ENCODE results near the gene KLHL3. TPM values are rescaled to one million over a fixed set of nuclear protein-coding genes. Genes with fewer than 3 reads are reported as not detected.

KLHL3 gene
- total and polyA plus RNA-seq, 2 donors (not counting 3 experiments of a cell fraction or from before 2014, with no cell fraction given) = 8.8 to 13.6 TPM

GRCh38 chr5:137589185-137589584, 146.7 kb downstream of the KLHL3 start:
- Histone ChIP-seq H4K20me1 (replicated peaks; ENCODE audit: control insufficient read depth, extremely low read depth, insufficient read depth, low read length) (no peaks in the 10 kb centered on the region), H3K27ac (ENCODE audit: insufficient read depth, low read depth, low read length) (no peak overlapping the region), H3K9me1 (replicated peaks; ENCODE audit: control insufficient read depth, extremely low read depth, insufficient read depth, low read length) (no peaks in the 10 kb centered on the region), H3K4me2 (ENCODE audit: insufficient read depth, low read length) (no peak overlapping the region), H3K9ac (replicated peaks; ENCODE audit: extremely low read depth, insufficient read depth, low read length) (no peak overlapping the region), H3K4me3 (replicated peaks in 1 of 3; ENCODE audit: insufficient read depth in 1 of 3, low read depth in 1 of 3, low read length in 3 of 3) (no peak overlapping the region), H3K27me3 (ENCODE audit: control insufficient read depth in 2 of 2, insufficient read depth in 2 of 2, low read length in 2 of 2) (peaks cover 20 to 48% of the 10 kb centered on the region in 2 experiments), H3K36me3 (ENCODE audit: control insufficient read depth in 2 of 2, extremely low read depth in 1 of 2, insufficient read depth in 2 of 2, low read length in 2 of 2) (no peaks in the 10 kb centered on the region), H3K9me3 (replicated peaks; ENCODE audit: control insufficient read depth, insufficient read depth, low read length) (no peaks in the 10 kb centered on the region), H2AFZ (ENCODE audit: low read depth, low read length) (no peak overlapping the region), H3K79me2 (ENCODE audit: control insufficient read depth, insufficient read depth, low read length) (no peaks in the 10 kb centered on the region), H3K4me1 (ENCODE audit: control insufficient read depth, extremely low read depth, insufficient read depth, low read length) (no peaks in the 10 kb centered on the region)
- POLR2A ChIA-PET = no interaction called here
- intact Hi-C loops (cut with micrococcal nuclease) = no loop called here
- CTCF ChIA-PET = no interaction called here
- dilution Hi-C loops (cut with MboI; ENCODE audit: extremely low pct_ligation_motif_present, low sequenced_read_pairs) = no loop called here
- DNase-seq (ENCODE audit: low read depth, low spot score) = no peak
- TF ChIP-seq MAX (IDR thresholded peaks at IDR 0.05; ENCODE audit: insufficient read depth, insufficient read length) = no peak
- TF ChIP-seq GATA2 (IDR thresholded peaks at IDR 0.05; ENCODE audit: insufficient read depth, insufficient read length, low read depth, low read length) = no peak
- TF ChIP-seq MYC (IDR thresholded peaks at IDR 0.05; ENCODE audit: low read depth, low read length) = no peak
- TF ChIP-seq FOS (IDR thresholded peaks at IDR 0.05; ENCODE audit: borderline replicate concordance, insufficient read depth, low read length) = no peak
- TF ChIP-seq EZH2 (IDR thresholded peaks at IDR 0.05; ENCODE audit: borderline replicate concordance, low read depth, low read length, severe bottlenecking) = no peak
- TF ChIP-seq JUN (IDR thresholded peaks at IDR 0.05; ENCODE audit: borderline replicate concordance, insufficient read depth, insufficient read length, low read depth) = no peak
- no peak for TF ChIP-seq POLR2AphosphoS5 (IDR thresholded peaks at IDR 0.05; ENCODE audit: insufficient read depth, low read depth, low read length)
- TF ChIP-seq POLR2A (IDR thresholded peaks at IDR 0.05; ENCODE audit: low read depth, low read length) = no peak
- TF ChIP-seq, protein P1, sequence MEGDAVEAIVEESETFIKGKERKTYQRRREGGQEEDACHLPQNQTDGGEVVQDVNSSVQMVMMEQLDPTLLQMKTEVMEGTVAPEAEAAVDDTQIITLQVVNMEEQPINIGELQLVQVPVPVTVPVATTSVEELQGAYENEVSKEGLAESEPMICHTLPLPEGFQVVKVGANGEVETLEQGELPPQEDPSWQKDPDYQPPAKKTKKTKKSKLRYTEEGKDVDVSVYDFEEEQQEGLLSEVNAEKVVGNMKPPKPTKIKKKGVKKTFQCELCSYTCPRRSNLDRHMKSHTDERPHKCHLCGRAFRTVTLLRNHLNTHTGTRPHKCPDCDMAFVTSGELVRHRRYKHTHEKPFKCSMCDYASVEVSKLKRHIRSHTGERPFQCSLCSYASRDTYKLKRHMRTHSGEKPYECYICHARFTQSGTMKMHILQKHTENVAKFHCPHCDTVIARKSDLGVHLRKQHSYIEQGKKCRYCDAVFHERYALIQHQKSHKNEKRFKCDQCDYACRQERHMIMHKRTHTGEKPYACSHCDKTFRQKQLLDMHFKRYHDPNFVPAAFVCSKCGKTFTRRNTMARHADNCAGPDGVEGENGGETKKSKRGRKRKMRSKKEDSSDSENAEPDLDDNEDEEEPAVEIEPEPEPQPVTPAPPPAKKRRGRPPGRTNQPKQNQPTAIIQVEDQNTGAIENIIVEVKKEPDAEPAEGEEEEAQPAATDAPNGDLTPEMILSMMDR (IDR thresholded peaks at IDR 0.05; ENCODE audit: extremely low read depth in 1 of 2, insufficient read depth in 1 of 2, low read depth in 1 of 2, low read length in 2 of 2) = no peak
- FAIRE-seq = no peak
- BruUV-seq (replicated peaks) = no TSS peak

Measured in endothelial cell of umbilical vein (primary cell).